NCI-H748 treated with DMSO at 0.1 percent for 48 hours (cell line): ENCODE results near the gene MAD1L1.
"Not testable (repeated sequence)": the region's sequence is repeated elsewhere in the genome, so short reads cannot be mapped to it uniquely, and the experiment has no call there.

Experiments used
- DNase-seq: peaks from one replicate; lab custom pipeline; 2025; lab: John Stamatoyannopoulos, UW

The MAD1L1 gene

GRCh38 chr7:1883031-1883761 lies 349.5 kb downstream of the MAD1L1 start:
- DNase-seq = no peak

DNA sequence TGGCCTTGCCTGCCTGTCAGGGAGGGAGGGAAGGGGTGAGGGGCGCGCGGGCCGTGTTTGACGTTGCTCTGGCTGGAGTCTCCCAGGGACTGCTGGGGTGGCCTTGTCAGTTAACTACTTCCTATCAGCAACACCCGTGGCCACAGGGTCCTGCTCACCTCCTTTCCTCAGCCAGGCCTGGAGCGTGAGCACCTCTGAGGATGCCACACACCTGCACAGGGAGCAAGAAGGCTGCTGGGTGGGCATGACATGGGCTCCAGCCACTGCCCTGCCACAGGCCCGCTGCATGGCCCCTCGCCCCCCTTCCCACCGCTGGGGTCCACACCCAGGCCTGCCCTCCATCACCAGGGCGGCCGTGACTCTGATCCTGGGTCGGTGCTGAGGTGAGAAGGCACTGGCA lies 350.3 kb downstream of the MAD1L1 start:
- DNase-seq = no peak

- DNase-seq = no peak
Observed at GRCh38 chr7:1881946-1882345, 350.8 kb downstream of the MAD1L1 start.

DNA sequence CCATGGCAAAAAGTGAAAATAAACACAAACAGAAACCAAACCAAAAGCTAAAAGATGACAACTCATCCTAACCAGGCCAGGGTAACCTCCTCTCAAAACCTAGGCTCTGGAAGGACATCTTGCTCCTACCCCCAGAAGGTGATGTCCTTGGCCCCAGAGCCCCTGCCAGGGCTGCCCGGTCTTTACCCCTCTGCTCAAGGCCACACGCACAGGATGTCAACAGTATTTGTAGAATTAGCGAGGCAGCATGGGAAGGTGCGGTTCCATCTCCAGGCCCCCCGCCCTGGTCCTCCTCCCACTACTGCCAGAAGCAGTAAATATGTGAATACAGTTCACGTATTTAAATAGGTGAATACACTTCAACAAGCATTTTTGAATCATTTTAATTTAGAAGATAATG lies 356.1 kb downstream of the MAD1L1 start:
- not testable (repeated sequence) for DNase-seq

- not testable (repeated sequence) for DNase-seq
Observed at GRCh38 chr7:1875392-1876199, 357.1 kb downstream of the MAD1L1 start.

DNA sequence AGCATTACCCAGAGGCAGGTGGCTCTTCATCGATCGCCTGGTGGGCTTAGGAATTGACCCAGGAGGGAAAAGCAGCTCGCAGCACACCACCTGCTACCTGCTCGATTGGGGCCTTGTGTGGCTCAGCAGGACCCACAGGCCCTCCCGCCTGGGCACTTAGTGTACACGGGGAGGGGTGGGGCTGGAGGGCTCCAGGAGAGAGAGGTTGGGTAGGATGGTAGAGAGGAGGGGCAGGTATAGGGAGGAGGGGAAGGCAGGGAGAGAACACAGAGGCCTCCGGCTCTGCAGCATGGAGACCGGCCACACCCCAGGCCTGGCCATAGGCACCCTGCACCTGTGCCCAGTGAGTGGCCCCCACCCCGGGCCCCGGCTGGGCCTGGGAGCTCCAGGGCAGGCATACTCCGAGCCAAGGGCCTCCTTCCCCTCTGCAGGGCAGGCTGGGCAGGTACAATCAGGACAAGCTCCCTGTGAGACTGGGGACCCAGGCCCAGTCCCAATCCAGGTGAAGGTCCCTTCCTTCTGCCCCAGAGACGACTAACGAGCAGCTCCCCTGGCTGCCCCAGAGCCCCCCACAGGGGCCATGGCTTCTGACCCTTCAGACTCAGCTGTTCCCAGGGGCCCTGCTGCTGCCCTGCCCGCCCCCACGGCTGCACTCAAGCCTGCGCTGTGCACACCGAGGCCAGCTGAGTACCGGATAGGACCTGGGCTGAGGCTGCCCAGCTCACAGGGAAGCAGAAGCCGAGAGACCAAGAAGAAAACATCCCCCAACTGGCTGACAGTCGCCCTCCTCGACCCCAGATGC lies 358.0 kb downstream of the MAD1L1 start:
- DNase-seq = not testable (repeated sequence)

GRCh38 chr7:1873857-1874589 lies 358.7 kb downstream of the MAD1L1 start:
- no peak for DNase-seq

- DNase-seq = no peak
Observed at GRCh38 chr7:1873421-1873820, 359.3 kb downstream of the MAD1L1 start.

- no peak for DNase-seq
Observed at GRCh38 chr7:1873070-1873405, 359.7 kb downstream of the MAD1L1 start.

- DNase-seq = no peak
Observed at GRCh38 chr7:1872191-1873069, 360.3 kb downstream of the MAD1L1 start.

GRCh38 chr7:1869452-1870130 lies 363.2 kb downstream of the MAD1L1 start:
- no peak for DNase-seq

GRCh38 chr7:1868516-1869165 lies 364.1 kb downstream of the MAD1L1 start:
- DNase-seq = no peak

DNA sequence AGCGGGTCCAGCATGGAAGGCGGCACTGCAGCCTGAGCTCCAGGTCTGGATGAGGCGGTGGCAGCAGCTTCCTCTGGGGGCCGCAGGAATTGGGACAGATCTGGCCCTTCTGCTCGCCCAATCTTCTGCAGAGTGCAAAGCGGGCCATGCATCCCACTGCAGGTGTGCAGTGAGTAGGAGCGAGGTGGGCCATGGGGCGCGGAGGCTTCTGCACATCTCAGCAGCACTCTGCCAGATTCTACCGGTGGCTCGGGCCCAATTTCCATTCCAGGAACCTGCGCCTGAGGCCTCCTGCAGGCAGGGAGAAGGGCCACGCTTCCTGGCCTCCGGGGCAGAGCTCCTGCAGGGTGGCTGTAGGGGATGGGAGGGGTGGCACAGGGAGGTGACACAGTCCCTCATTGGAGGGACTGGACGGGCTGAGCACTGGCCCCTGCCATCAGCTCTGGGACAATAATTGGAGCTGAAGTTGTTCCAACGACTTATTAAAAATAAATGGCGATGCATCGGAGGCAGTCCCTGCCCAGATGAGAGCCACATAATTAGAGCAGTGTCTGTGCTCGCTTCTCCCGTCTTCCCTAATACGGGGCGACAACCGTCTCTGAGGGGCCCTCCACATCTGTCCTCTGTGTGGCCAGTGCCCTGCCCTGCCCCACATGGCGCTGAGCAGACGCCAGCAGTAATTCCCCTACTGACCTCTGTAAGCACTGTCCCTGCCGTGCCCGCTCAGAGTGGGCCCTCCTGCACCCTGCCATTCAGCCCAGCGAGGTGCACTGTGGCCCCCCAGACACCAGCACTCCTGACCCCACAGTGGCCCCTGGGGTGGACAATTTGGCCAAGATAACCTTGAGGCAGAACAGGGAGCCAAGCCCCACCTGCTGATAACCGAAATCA lies 365.1 kb downstream of the MAD1L1 start:
- DNase-seq = no peak

DNA sequence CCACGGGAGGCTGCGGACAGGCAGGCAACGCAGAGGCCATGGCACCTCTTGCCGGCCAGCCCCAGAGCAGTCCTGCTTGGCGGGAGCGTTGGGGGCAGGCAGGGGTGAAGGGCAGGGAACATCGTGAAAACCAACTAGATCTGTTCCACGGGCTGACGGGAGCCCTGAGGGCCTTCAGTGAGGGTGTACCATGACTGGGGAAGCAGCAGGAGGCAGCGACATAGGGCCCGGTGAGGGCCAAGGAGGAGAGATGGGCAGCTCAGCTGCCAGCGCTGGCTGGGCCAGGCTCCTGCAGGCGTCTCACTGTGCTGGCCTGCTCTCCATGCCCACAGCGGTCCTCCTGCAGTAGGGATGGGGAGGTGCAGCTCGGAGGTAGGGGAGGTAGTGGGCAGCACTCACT lies 366.1 kb downstream of the MAD1L1 start:
- DNase-seq = no peak

DNA sequence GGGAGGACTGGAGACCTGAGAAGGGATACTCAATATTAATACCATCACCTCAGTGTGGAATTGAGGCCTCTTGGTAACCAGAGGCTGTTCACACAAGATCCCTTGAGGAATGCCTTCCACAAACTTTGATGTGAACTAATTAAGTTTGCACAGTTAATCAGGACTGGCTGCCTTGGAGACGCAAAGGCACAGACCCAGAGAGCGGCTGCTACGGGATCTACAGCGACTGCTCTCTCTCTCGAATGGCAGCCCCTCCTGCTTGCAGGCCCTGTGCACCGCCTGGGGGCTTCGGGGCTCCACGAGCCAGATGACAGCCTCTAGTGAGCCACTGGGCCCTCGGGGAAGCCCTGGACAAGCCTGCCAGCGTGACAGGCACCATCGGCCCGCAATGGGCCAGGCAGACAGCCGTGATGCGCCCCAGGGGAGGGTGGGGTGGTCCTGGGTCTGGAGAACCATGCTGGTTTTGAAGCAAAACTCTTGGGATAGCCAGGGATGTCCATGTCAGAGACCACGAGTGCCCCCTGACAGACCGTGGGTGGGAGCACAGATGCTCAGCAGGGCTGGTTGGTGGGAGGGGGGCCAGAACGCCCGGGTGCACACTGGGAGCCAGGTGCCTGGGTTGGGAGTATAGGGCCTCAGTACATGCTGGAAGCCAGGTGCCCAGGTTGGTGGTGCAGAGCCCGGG lies 367.0 kb downstream of the MAD1L1 start:
- DNase-seq = no peak

DNA sequence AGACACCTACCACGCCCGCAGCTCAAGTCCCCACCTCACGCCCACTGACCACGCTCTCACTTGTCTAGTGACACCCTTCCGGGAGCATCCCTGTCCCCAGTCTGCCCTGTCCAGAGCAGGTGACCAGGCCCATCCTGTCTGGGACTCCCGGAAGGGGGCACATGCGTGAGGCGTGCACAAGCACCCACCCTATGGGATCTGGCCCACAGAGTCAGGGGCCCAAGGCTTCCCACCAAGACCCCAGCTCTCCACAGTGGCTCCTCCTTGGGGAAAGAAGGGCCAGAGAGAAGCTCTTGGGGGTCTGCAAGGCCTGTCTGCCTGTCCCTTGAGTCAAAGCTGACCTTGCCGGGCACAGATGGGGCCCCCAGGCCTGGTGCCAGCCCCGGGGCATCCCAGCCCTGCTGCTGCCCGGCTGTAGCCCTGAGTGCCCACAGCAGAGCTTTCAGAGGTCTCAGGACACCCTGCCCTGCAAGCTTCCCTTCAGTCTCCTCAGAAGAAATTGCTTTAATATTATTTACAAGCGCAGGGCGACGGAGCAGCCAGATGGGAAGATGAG lies 367.7 kb downstream of the MAD1L1 start:
- DNase-seq = no peak

GRCh38 chr7:1864161-1864940 lies 368.4 kb downstream of the MAD1L1 start:
- DNase-seq = no peak
